Measurements from ENCODE around the gene SLTM.

Gene SLTM

GRCh38 chr15:58967479-58967878, 34.0 kb upstream of the SLTM start:
- no peak for DNase-seq (ENCODE audit: low read depth)
- TF ChIP-seq POLR2A (IDR thresholded peaks at IDR 0.05; ENCODE audit: extremely low read depth, insufficient read length) = no peak
- TF ChIP-seq, protein P1, sequence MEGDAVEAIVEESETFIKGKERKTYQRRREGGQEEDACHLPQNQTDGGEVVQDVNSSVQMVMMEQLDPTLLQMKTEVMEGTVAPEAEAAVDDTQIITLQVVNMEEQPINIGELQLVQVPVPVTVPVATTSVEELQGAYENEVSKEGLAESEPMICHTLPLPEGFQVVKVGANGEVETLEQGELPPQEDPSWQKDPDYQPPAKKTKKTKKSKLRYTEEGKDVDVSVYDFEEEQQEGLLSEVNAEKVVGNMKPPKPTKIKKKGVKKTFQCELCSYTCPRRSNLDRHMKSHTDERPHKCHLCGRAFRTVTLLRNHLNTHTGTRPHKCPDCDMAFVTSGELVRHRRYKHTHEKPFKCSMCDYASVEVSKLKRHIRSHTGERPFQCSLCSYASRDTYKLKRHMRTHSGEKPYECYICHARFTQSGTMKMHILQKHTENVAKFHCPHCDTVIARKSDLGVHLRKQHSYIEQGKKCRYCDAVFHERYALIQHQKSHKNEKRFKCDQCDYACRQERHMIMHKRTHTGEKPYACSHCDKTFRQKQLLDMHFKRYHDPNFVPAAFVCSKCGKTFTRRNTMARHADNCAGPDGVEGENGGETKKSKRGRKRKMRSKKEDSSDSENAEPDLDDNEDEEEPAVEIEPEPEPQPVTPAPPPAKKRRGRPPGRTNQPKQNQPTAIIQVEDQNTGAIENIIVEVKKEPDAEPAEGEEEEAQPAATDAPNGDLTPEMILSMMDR (IDR thresholded peaks at IDR 0.05; ENCODE audit: low read depth, low read length) = no peak
- TF ChIP-seq, protein P2, sequence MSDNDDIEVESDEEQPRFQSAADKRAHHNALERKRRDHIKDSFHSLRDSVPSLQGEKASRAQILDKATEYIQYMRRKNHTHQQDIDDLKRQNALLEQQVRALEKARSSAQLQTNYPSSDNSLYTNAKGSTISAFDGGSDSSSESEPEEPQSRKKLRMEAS (IDR thresholded peaks at IDR 0.05; ENCODE audit: low read depth, low read length) = no peak
- TF ChIP-seq MYC (IDR thresholded peaks at IDR 0.05; ENCODE audit: low read depth, low read length) = no peak
- H3K4me3 ChIP-seq (ENCODE audit: low read depth, low read length) = no peak overlapping the region

DNA sequence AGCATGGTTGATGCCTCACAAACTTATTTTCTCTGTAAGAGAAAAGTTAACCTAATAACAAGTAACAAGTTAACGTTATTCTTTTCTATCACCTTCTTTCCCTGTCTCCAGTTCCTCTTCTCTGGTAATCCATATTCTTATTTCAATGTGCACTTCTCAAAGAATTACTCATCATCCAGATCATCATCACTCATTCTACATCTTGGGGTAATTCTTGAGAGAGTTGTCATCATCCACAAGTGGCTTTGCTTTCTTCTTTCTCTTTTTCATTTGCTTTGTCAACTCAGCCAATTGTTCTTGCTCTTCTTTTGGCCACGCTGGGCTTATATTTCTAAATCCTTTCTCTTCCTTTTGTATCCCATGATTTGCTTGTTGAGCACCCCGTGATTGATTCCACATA, 33.2 kb upstream of the SLTM start:
- no peak for DNase-seq (ENCODE audit: low read depth)

DNA sequence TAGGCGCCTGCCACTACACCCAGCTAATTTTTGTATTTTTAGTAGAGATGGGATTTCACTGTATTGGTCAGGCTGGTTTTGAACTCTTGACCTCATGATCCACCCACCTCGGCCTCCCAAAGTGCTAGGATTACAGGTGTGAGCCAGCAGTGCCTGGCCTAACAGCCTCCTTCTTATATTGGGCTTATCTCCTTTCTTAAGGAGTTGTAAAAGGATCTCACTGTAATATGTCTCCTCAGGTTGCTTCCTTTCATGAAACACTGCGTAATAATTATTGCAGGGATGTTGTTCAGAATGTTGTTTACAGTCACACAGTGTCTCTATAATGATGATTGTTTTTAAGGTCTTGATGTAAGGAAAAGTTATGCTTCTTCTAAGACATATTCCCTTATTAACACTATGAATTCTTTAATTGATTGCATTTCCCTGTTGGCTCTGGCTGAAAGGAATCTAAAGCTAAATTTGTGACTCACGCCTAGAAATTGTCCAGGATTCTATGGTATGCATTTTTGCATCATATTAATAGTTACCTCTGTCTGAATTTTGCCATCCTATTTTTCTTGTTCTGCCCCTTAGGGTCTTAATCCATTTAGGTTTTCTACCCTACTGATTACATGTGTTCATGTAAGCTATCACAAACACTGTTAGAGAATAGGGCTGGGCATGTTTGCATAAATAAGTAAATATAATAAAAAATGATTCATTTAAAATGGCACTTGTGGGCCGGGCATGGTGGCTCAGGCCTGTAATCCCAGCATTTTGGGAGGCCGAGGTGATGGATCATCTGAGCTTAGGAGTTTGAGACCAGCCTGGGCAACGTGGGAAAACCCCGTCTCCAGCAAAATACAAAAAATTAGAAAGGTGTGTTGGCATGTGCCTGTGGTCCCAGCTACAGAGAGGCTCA, 29.4 kb upstream of the SLTM start:
- no peak for DNase-seq (ENCODE audit: low read depth)
- no peak overlapping the region for H3K4me3 ChIP-seq (ENCODE audit: low read depth, low read length)
- no peak for TF ChIP-seq MYC (IDR thresholded peaks at IDR 0.05; ENCODE audit: low read depth, low read length)
- TF ChIP-seq, protein P1 (IDR thresholded peaks at IDR 0.05; ENCODE audit: low read depth, low read length) = no peak
- TF ChIP-seq, protein P2 (IDR thresholded peaks at IDR 0.05; ENCODE audit: low read depth, low read length) = no peak
- TF ChIP-seq POLR2A (IDR thresholded peaks at IDR 0.05; ENCODE audit: extremely low read depth, insufficient read length) = no peak

More for the DNA sequence above, 33.2 kb upstream of the SLTM start:
- TF ChIP-seq, protein P2 (IDR thresholded peaks at IDR 0.05; ENCODE audit: low read depth, low read length) = no peak
- TF ChIP-seq POLR2A (IDR thresholded peaks at IDR 0.05; ENCODE audit: extremely low read depth, insufficient read length) = no peak
- TF ChIP-seq, protein P1 (IDR thresholded peaks at IDR 0.05; ENCODE audit: low read depth, low read length) = no peak
- TF ChIP-seq MYC (IDR thresholded peaks at IDR 0.05; ENCODE audit: low read depth, low read length) = no peak
- no peak overlapping the region for H3K4me3 ChIP-seq (ENCODE audit: low read depth, low read length)

DNA sequence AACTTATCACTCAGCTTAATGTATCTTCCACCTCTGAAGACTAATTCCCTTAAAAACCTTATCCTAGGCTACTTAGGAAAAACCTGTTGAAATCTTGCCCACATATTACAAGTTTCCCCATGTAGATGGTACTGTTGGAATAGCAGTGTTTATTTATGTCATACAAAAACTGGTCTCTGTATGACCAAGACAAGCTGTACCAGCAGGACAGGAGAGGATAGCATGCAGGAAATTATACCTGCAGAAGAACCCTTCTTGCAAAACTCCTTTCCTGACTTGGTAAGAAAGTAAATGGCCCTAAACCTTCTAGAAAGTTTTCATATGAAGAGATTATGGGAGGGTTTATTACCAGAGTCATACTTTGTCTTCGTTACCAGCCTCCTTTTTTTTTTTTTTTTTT, 28.7 kb upstream of the SLTM start:
- H3K4me3 ChIP-seq (ENCODE audit: low read depth, low read length) = no peak overlapping the region
- no peak for DNase-seq (ENCODE audit: low read depth)
- TF ChIP-seq, protein P1 (IDR thresholded peaks at IDR 0.05; ENCODE audit: low read depth, low read length) = no peak
- no peak for TF ChIP-seq MYC (IDR thresholded peaks at IDR 0.05; ENCODE audit: low read depth, low read length)
- no peak for TF ChIP-seq POLR2A (IDR thresholded peaks at IDR 0.05; ENCODE audit: extremely low read depth, insufficient read length)
- TF ChIP-seq, protein P2 (IDR thresholded peaks at IDR 0.05; ENCODE audit: low read depth, low read length) = no peak

DNA sequence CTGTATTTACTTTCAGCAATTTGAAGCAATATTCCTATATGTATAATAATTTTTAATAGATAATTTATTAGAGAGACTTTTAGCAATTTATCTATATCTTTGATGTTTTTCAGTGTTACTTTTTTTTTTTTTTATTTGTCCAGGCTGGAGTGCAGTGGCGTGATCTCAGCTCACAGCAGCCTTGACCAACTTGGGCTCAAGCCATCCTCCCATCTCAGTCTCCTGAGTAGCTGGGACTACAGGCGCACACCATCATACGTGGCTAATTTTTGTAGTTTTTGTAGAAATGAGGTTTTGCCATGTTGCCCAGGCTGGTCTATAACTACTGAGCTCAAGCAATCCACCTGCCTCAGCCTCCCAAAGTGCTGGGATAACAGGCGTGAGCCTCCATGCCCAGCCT, 25.3 kb upstream of the SLTM start:
- H3K4me3 ChIP-seq (ENCODE audit: low read depth, low read length) = no peak overlapping the region
- DNase-seq (ENCODE audit: low read depth) = no peak
- no peak for TF ChIP-seq POLR2A (IDR thresholded peaks at IDR 0.05; ENCODE audit: extremely low read depth, insufficient read length)
- TF ChIP-seq, protein P2 (IDR thresholded peaks at IDR 0.05; ENCODE audit: low read depth, low read length) = no peak
- TF ChIP-seq, protein P1 (IDR thresholded peaks at IDR 0.05; ENCODE audit: low read depth, low read length) = no peak
- no peak for TF ChIP-seq MYC (IDR thresholded peaks at IDR 0.05; ENCODE audit: low read depth, low read length)
